GM18520 (cell line): ENCODE measurements around the gene MROH2A.

Experiments used
- ATAC-seq: cut with Tn5 transposase; IDR thresholded peaks from one replicate; pipeline ENCODE4 v1.9.1; 2021; ENCODE audit not compliant: unreplicated experiment

MROH2A gene

GRCh38 chr2:233818639-233819621 lies 40.8 kb downstream of the MROH2A start:
- ATAC-seq = no peak

DNA sequence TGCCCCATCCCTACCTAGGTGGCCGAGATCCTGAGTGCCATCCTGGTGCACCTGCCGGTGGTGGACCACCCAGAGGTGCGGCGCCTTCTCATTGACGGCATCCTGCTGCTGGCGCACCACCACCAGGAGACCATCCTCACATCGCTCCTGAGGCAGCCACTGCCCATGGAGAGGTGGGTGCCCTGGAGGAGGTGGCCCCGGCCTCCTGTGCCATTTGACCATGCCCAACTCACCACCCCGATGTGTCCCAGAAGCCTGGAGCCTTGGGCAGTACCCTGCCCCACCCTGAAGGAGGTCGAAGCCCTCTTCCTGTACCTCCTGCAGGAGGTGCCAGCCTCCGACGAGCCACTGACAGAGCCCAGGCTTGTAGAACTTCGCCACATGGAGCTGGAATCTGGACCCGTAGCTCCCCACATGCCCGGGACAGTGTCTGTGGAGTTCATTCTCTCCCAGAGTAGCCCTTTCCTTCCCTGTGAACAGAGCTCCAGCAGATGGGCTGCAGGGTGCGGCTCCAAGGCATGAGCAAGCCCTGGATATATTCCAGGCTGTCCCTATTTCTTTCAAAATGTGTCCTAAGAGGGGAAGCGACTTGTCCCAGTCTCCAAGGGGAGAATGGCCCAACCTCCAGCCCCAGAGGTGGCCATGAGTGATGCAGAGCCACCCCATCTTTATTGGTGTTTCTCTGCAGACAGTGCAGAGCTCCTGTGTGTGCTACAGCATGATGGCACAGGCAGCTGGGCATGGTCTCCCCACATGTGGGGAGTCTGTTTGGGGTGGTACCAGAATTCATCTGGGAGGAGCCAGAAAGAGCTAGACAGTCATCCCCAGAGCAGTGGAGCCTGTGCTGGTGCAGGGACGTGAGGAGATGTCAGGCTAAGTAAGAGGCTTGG lies 42.0 kb downstream of the MROH2A start:
- no peak for ATAC-seq

DNA sequence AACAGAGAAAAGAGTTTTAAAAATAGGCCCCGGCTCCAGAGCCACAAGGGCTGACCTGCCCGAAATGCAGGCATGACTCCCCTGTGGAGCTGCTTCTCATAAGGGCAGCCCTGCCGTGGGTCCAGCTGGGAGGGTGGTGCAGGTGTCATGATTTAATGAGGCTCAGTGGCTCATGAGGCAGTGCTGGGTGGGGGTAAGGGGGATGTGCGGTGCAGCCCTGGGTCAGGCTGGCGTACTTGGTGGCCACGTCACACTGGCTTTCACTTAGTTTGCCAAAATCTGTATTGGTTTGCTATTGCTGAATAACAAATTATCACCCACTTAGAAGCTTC lies 42.6 kb downstream of the MROH2A start:
- no peak for ATAC-seq

- no peak for ATAC-seq
Observed at GRCh38 chr2:233821196-233821595, 43.1 kb downstream of the MROH2A start.

- ATAC-seq = no peak
Observed at GRCh38 chr2:233821709-233822100, 43.6 kb downstream of the MROH2A start.

- ATAC-seq = no peak
Observed at GRCh38 chr2:233822101-233822771, 44.1 kb downstream of the MROH2A start.

DNA sequence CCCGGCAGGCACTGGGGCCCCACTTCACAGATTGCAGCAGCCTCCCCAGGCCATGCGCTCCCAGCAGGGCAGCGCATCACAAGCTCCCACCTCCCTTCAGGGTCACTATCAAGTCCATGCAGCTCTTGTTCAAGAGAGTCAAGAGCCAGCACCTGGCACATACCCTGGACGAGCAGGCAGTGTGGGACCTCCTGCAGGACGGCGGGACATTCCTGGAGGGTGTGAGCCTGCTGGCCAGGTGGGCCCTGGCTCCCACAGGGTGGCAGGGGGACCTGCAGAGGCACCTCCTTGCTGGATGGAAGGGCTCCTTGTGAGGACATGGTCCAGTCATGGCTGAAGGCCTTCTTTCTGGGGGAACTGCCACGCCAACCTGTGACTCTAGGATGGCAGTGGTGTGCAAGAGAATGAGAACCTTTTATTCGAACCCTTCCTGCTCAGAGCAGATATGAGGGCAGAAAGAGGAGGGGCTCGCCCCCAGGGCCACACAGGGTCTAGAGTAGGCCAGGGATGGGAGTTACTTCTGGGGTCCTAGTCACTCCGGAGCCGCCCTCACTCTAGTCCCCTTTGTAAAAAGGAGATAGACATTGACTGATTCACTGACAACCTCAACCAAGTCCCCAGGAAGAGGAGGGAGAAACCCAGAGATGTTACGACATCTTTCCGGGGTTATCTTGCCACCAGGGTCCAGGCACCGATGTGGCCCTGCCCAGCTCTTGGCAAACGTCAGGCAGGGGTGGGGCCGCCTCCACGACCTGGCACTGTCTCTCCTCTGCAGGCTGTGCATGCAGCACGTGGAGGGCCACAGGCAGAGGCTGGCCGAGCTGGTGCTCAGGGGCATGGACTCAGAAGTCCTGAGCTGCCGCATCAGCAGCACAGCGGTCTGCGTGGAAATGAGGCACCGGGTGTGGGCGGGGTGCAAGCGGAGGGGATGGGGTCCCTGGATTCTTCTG lies 44.9 kb downstream of the MROH2A start:
- ATAC-seq = no peak

GRCh38 chr2:233823731-233824121 lies 45.6 kb downstream of the MROH2A start:
- ATAC-seq = no peak

- ATAC-seq = no peak
Observed at GRCh38 chr2:233824373-233824772, 46.2 kb downstream of the MROH2A start.

DNA sequence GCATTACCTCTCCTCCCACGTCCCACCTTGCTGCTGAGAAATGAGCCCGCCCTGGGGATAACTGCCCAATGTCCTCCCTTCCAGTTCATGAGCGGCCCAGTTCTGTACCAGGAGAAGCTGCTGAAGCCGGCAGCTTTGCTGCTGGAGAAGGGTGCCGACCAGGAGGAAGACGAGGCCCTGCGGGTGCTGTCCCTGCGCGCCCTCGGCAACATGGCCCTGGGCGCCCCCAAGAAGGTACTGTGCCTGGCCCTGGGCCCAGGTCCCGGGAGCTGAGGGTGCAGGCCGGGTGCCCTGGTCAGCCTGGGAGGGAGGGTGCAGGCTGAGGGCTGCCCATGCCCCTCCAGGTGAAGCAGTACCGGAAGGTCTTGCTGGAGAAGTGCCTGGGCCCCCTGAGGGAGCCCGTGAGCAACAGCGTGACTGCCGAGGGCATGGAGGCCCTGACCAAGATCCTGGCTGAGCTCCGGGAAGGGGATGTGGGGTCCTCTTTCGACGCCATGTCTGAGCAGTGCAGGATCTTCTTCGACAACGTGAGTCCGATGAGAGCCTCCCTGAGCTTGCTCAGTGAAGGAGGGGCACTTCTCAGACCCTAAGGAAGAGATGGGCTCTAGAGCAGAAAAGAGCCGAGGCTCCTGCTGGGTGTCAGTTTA lies 50.5 kb downstream of the MROH2A start:
- ATAC-seq = no peak

DNA sequence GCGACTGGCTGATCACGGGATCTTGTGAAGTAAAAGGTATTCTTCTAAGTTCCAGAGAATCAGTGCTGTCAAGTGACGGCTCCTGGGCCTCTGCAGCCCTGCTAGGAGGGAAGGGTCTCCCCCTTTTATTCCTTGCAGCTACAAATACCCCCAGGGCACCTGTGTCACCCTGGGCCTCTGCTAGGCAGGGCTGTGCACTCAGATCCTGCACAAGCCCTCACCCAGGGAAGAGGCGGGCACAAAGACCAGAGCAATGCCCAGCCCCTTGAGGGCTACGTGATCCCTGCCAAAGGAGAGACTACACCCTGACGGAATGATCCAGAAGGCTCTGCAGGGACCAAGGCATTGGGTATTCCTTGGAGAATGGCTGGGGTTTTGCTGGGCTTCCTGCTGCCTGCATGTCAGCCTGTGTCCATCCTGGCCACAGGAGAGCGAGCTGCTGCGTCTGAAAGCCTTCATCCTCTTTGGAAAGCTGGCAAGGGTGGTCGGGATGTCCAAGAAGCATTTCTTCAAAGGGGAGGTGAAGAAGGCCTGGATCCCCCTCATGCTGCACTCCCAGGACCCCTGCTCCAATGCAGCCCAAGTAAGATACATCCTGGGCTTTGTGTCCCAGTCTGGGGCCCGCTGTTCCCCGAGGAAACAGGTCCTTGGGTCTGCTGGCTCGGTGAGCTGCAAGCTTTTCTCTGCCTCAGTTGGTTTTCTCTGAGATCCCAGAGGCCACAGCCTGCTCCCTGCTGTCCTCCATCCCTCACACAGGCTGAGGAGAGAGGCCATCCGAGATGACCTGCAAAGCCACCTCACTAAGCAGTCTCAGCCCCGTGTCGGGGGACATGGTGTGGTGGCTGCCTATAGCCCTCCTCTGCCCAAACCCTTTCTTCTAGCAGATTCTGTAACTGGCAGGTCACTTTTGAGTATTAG lies 51.3 kb downstream of the MROH2A start:
- ATAC-seq = no peak

DNA sequence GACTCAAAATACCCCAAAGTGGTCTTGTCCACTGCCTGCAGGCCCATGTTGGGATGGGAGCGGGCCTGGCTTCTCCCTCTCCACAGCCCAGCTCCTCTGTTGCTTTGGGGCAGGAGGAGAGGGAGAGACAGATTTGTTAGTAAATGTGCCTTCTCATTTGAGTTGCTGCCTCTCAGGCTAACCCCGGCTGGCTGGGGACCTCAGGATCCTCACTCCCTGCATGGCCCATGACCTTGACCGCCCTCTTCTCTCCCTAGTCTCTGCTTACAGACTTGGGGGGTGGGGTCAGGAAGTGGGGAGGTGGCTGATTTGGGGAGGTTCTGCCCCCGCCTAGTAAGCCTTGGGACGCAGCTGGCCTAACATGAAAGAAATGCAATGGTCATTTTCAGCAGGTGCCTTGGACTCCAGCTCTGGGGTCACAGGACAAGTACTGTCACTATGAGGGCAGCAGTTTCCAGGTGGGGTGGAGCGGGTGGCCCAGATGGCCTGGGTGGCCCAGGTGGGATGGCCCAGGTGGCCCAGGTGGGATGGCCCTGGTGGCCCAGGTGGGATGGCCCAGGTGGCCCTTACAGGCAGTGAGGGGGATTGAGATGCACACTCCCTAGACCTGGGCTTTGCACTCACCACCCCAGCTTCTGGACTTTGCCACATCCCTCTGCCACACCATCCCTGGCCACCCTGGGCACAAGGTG lies 52.1 kb downstream of the MROH2A start:
- ATAC-seq = no peak

GRCh38 chr2:233831011-233831721 lies 53.0 kb downstream of the MROH2A start:
- no peak for ATAC-seq

DNA sequence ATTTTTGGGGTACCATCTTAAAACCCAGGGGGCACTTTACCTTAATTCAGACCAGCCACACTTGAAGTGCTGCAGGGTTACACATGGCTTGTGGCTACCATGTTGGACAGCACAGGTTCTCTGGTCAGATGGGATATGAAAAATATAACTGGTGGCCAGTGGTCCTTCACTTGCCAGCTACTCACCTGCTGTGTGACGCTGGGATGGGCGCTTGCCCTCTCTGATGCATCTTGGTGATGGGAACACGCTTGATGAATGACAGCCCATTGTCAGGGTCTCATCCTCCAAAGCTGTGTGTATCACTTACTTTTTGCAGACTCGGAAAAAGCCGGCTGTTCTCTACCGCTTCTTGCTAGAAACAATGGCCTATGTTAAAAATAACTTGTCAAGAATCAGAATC lies 53.7 kb downstream of the MROH2A start:
- no peak for ATAC-seq

- ATAC-seq = no peak
Observed at GRCh38 chr2:233832414-233832813, 54.3 kb downstream of the MROH2A start.

DNA sequence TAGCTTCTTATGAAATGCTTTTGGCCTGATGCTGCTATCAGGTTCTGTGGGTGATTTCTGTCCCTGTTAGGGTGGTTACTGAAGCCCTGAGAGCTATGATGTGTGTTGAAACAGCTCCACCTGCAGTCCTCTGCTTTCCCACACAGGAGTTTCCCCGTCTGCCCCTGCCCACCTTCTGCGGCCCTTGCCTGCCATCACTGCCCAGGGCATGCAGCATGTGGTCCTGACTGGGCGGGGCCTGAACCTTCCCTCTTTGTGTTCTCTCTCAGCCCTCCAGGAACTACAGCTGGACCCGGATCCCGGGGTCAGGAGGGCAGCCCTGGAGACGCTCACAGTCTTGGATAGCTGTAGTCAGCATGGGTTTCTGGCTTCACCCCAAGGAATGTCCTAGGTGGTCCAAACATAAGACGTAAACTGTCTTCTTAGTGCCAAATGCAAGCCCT lies 54.8 kb downstream of the MROH2A start:
- no peak for ATAC-seq

GRCh38 chr2:233833345-233833744 lies 55.2 kb downstream of the MROH2A start:
- ATAC-seq = no peak
